ENCODE results near the gene PPP2R3A.

- no peak for TF ChIP-seq CTCF (IDR thresholded peaks at IDR 0.05; ENCODE audit: low read length)
- TF ChIP-seq EZH2 (IDR thresholded peaks at IDR 0.05; ENCODE audit: borderline replicate concordance, low read length) = no peak
These were observed 9.5 kb downstream of the PPP2R3A start for GRCh38 chr3:135975053-135975452.
